Trophoblast cell (in vitro differentiated cells and primary cell): ENCODE results near the gene COQ7.

Experiments
- DNase-seq, 2 donors: peaks; one replicate each; pipeline ENCODE4 v3.0.0-alpha.2; 2016
- H2AFZ ChIP-seq: 2 replicates; pipeline ENCODE4 v1.6.1; 2013; ENCODE audit warnings: low read length, moderate library complexity, mild to moderate bottlenecking; ENCODE audit not compliant: insufficient read depth, poor library complexity
- H2AK5ac ChIP-seq: 2 replicates; pipeline ENCODE4 v1.6.1; 2013; ENCODE audit warnings: mild to moderate bottlenecking, low read length
- H2BK120ac ChIP-seq: 2 replicates; pipeline ENCODE4 v1.6.1; 2013; ENCODE audit warnings: low read length, mild to moderate bottlenecking, moderate library complexity; ENCODE audit not compliant: insufficient read depth, poor library complexity
- H2BK12ac ChIP-seq: 2 replicates; pipeline ENCODE4 v1.6.1; 2013; ENCODE audit warnings: mild to moderate bottlenecking, low read length, moderate library complexity
- H2BK5ac ChIP-seq: 2 replicates; pipeline ENCODE4 v1.6.1; 2013; ENCODE audit warnings: low read length, low read depth, moderate library complexity, mild to moderate bottlenecking; ENCODE audit not compliant: poor library complexity
- H3K14ac ChIP-seq: 2 replicates; pipeline ENCODE4 v1.6.1; 2013; ENCODE audit warnings: mild to moderate bottlenecking, low read length
- H3K18ac ChIP-seq: 2 replicates; pipeline ENCODE4 v1.6.1; 2013; ENCODE audit warnings: mild to moderate bottlenecking, low read length
- H3K23ac ChIP-seq: 2 replicates; pipeline ENCODE4 v1.6.1; 2013; ENCODE audit warnings: low read length
- H3K27ac ChIP-seq: 2 replicates; pipeline ENCODE4 v1.5.1; 2013; ENCODE audit warnings: low read depth, mild to moderate bottlenecking, inconsistent platforms, low read length, moderate library complexity
- H3K27me3 ChIP-seq: 2 replicates; pipeline ENCODE4 v1.6.1; 2013; ENCODE audit warnings: inconsistent platforms, mild to moderate bottlenecking, low read length, moderate library complexity; ENCODE audit not compliant: insufficient read depth
- H3K36me3 ChIP-seq, 2 experiments: 1 replicate in 1 of 2; 2 replicates in 1 of 2; pipeline ENCODE4 v1.6.1; 2013; ENCODE audit warnings: low read length in 2 of 2, mild to moderate bottlenecking in 2 of 2, moderate library complexity in 1 of 2; ENCODE audit not compliant: insufficient read depth in 2 of 2, control insufficient read depth in 1 of 2
- H3K4ac ChIP-seq: 2 replicates; pipeline ENCODE4 v1.6.1; 2013; ENCODE audit warnings: low read depth, mild to moderate bottlenecking, low read length, moderate library complexity
- H3K4me1 ChIP-seq, 2 experiments: 1 replicate in 1 of 2; 2 replicates in 1 of 2; pipeline ENCODE4 v1.6.1; 2013; ENCODE audit warnings: low read length in 2 of 2, mild to moderate bottlenecking in 2 of 2, moderate library complexity in 1 of 2; ENCODE audit not compliant: insufficient read depth in 2 of 2, control insufficient read depth in 1 of 2
- H3K4me2 ChIP-seq: 2 replicates; pipeline ENCODE4 v1.6.1; 2013; ENCODE audit warnings: inconsistent platforms, mild to moderate bottlenecking, low read length, moderate library complexity
- H3K4me3 ChIP-seq: 2 replicates; pipeline ENCODE4 v1.5.1; 2013; ENCODE audit warnings: mild to moderate bottlenecking, low read depth, low read length, inconsistent platforms
- H3K79me1 ChIP-seq: one replicate; pipeline ENCODE4 v1.6.1; 2013; ENCODE audit warnings: low read length
- H3K79me2 ChIP-seq: 2 replicates; pipeline ENCODE4 v1.6.1; 2013; ENCODE audit warnings: low read length, mild to moderate bottlenecking; ENCODE audit not compliant: control insufficient read depth, insufficient read depth, poor library complexity
- H3K9ac ChIP-seq: 2 replicates; pipeline ENCODE4 v1.6.1; 2013; ENCODE audit warnings: mild to moderate bottlenecking, low read length
- H3K9me3 ChIP-seq: 2 replicates; pipeline ENCODE4 v1.6.1; 2013; ENCODE audit warnings: low read depth, mild to moderate bottlenecking, control low read depth, inconsistent platforms, low read length; ENCODE audit not compliant: insufficient read depth
- H4K12ac ChIP-seq: 2 replicates; pipeline ENCODE4 v1.6.1; 2013; ENCODE audit warnings: low read depth, mild to moderate bottlenecking, low read length, moderate library complexity
- H4K8ac ChIP-seq: 2 replicates; pipeline ENCODE4 v1.6.1; 2013; ENCODE audit warnings: low read depth, mild to moderate bottlenecking, low read length, moderate library complexity
- H4K91ac ChIP-seq: one replicate; pipeline ENCODE4 v1.6.1; 2013; ENCODE audit warnings: low read depth, mild to moderate bottlenecking, low read length, moderate library complexity
- WGBS: extraction: QIAGEN DNeasy Blood & Tissue Kit; methylation state at CpG from one replicate; pipeline ENCODE4 v1.1.7; 2013; ENCODE audit warnings: missing lambda C conversion rate; ENCODE audit not compliant: insufficient read length, insufficient coverage; ENCODE audit errors: extremely low coverage; 5-methylcytosine and 5-hydroxymethylcytosine counted together

COQ7 gene

DNA sequence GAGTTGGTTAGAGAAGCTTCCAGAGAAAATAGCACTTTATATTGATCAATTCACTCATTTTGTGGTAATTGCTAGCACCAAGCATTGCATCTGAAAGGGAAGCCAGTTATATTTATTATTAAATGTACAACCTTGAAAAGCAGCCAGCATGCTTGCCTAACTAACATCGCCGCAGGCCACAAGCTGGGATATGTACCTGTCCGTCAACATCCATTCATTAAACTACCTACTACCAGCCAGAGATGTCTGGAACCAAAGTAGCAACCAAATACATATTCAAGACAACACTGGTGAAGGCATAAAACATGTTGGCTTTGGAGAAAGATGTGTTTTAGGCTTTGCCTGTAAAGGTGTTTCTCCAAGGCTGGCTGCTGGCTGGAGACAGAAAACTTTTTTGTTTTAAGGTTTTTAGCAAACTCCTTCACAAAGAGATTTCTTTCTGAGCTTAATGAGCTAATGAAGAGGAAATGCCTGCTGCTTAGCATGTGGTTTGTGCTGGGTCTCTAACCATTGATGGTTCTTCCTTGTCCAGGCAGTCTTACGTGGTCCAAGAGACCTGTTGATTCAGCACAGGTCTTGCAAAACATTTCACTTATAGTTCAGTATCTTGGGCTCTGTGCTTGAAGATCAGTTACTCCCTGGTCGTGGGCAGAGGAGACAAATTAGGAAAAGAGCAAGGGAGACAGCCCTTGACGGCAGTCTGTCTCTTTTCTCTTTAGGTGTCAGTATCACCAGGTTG is 49.5 kb downstream of the COQ7 start:
- H2AK5ac ChIP-seq: no peak overlapping the region
- peaks cover 18% of the 10 kb centered on the region for H3K79me1 ChIP-seq
- H3K27ac ChIP-seq: no peak overlapping the region
- H3K14ac ChIP-seq: no peak overlapping the region
- H4K12ac ChIP-seq: no peak overlapping the region
- H4K8ac ChIP-seq: no peak overlapping the region
- H3K9ac ChIP-seq: no peak overlapping the region
- H2BK5ac ChIP-seq: no peak overlapping the region
- no peak overlapping the region for H3K4me3 ChIP-seq
- H3K4ac ChIP-seq: no peak overlapping the region
- H3K27me3 ChIP-seq: no peaks in the 10 kb centered on the region
- H3K23ac ChIP-seq: no peak overlapping the region
- H3K18ac ChIP-seq: no peak overlapping the region
- H3K4me1 ChIP-seq: peaks cover 26 to 40% of the 10 kb centered on the region in 2 experiments
- no peak overlapping the region for H2BK120ac ChIP-seq
- H3K9me3 ChIP-seq: peaks cover 3% of the 10 kb centered on the region
- no peak overlapping the region for H3K4me2 ChIP-seq
- peak; percentile 69 to 87 for DNase-seq
- no CpG with 5 or more reads among the region's 6 CpGs for WGBS
- no peak overlapping the region for H2BK12ac ChIP-seq
- H3K36me3 ChIP-seq: peaks cover 15 to 18% of the 10 kb centered on the region in 2 experiments
- no peak overlapping the region for H2AFZ ChIP-seq
- H4K91ac ChIP-seq: no peak overlapping the region
- H3K79me2 ChIP-seq: peaks cover 20% of the 10 kb centered on the region

DNA sequence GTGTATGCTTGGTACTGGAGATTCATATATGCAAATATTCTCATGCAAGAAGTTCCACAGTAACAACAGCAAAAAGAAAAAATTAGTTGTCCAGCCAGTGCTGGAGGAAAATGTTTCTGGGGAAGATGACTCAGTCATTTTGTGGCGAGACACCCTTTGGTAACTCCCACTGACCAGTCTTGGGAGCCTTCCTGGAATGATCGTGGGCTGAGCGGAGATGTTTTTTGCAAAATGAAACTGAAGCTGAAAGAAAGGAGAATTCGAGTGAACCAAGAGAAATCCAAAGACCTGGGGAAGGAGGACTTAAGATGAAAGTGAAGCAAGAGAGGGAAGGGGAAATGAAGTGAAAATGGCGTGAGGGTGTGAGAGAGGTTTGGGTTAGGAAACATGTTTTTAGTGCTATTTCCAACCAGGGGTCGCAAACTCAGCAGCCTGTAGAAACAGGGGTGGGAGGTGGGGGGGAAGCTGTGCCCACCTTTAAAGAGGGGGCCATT is 51.6 kb downstream of the COQ7 start:
- H3K9ac ChIP-seq: no peak overlapping the region
- peaks cover 11% of the 10 kb centered on the region for H3K79me1 ChIP-seq
- H3K14ac ChIP-seq: no peak overlapping the region
- 100% methylated on average over 1 of the region's 6 CpGs for WGBS
- peaks cover 15 to 18% of the 10 kb centered on the region in 2 experiments for H3K36me3 ChIP-seq
- no peak overlapping the region for H4K12ac ChIP-seq
- peak; percentile 76 to 85 for DNase-seq
- peaks cover 16% of the 10 kb centered on the region for H3K79me2 ChIP-seq
- no peaks in the 10 kb centered on the region for H3K27me3 ChIP-seq
- peak overlapping the region; percentile 13 for H2BK120ac ChIP-seq
- H2AFZ ChIP-seq: no peak overlapping the region
- peak overlapping the region; percentile 15 for H3K4me2 ChIP-seq
- H3K4me1 ChIP-seq: peaks cover 22 to 37% of the 10 kb centered on the region in 2 experiments
- no peak overlapping the region for H2BK5ac ChIP-seq
- H2AK5ac ChIP-seq: no peak overlapping the region
- peak overlapping the region; percentile 60 for H4K91ac ChIP-seq
- H3K18ac ChIP-seq: no peak overlapping the region
- no peak overlapping the region for H3K4ac ChIP-seq
- no peak overlapping the region for H3K23ac ChIP-seq
- H4K8ac ChIP-seq: no peak overlapping the region
- peaks cover 3% of the 10 kb centered on the region for H3K9me3 ChIP-seq
- H3K27ac ChIP-seq: peak overlapping the region; percentile 59
- H3K4me3 ChIP-seq: no peak overlapping the region
- no peak overlapping the region for H2BK12ac ChIP-seq

GRCh38 chr16:19119564-19119963 is 52.1 kb downstream of the COQ7 start:
- peak overlapping the region; percentile 60 for H4K91ac ChIP-seq
- no peak overlapping the region for H3K4ac ChIP-seq
- H3K27me3 ChIP-seq: no peaks in the 10 kb centered on the region
- peaks cover 3% of the 10 kb centered on the region for H3K9me3 ChIP-seq
- no CpG with 5 or more reads among the region's 5 CpGs for WGBS
- no peak overlapping the region for H2AFZ ChIP-seq
- no peak overlapping the region for H2BK5ac ChIP-seq
- no peak overlapping the region for H3K4me2 ChIP-seq
- H4K12ac ChIP-seq: no peak overlapping the region
- H3K27ac ChIP-seq: peak overlapping the region; percentile 6
- H4K8ac ChIP-seq: no peak overlapping the region
- H2BK120ac ChIP-seq: no peak overlapping the region
- no peak overlapping the region for H3K14ac ChIP-seq
- H3K23ac ChIP-seq: no peak overlapping the region
- H3K36me3 ChIP-seq: peaks cover 15 to 18% of the 10 kb centered on the region in 2 experiments
- DNase-seq: peak in 1 of 2 donors; percentile 32
- H3K79me2 ChIP-seq: peaks cover 10% of the 10 kb centered on the region
- no peak overlapping the region for H3K18ac ChIP-seq
- no peak overlapping the region for H2BK12ac ChIP-seq
- no peak overlapping the region for H3K9ac ChIP-seq
- no peak overlapping the region for H3K4me3 ChIP-seq
- H3K79me1 ChIP-seq: peaks cover 5% of the 10 kb centered on the region
- no peak overlapping the region for H2AK5ac ChIP-seq
- H3K4me1 ChIP-seq: peaks cover 19 to 35% of the 10 kb centered on the region in 2 experiments

GRCh38 chr16:19123535-19124178 is 56.2 kb downstream of the COQ7 start:
- H3K36me3 ChIP-seq: peaks cover 5% of the 10 kb centered on the region in 2 experiments

More at GRCh38 chr16:19123535-19124178, 56.2 kb downstream of the COQ7 start:
- Histone ChIP-seq H4K91ac (no peak overlapping the region), H2BK120ac (no peak overlapping the region), H3K27ac (no peak overlapping the region), H3K27me3 (no peaks in the 10 kb centered on the region), H3K4me2 (no peak overlapping the region), H2BK5ac (no peak overlapping the region), H3K4me1 (peaks cover 0 to 13% of the 10 kb centered on the region in 2 experiments), H3K4me3 (no peak overlapping the region), H2BK12ac (no peak overlapping the region), H3K79me2 (no peaks in the 10 kb centered on the region), H3K18ac (no peak overlapping the region), H3K79me1 (peaks cover 4% of the 10 kb centered on the region), H2AFZ (no peak overlapping the region), H3K23ac (no peak overlapping the region), H2AK5ac (no peak overlapping the region), H3K9me3 (no peaks in the 10 kb centered on the region), H4K12ac (no peak overlapping the region), H4K8ac (no peak overlapping the region), H3K9ac (no peak overlapping the region), H3K4ac (no peak overlapping the region), H3K14ac (no peak overlapping the region)
- no CpG with 5 or more reads among the region's 6 CpGs for WGBS
- DNase-seq: no peak
